Activated T-cell treated with anti-CD3 and anti-CD28 coated beads, Interleukin-2, amount 50 U/mL, for 48 hours (primary cell): ENCODE data around the gene ZNF883.
A peak's percentile ranks its signal among the peaks of the same experiment; 100 is the strongest.

Source experiments
- DNase-seq, 2 experiments: peaks; one replicate each; pipeline ENCODE4 v3.0.0-alpha.2; 2020

ZNF883 gene

DNA sequence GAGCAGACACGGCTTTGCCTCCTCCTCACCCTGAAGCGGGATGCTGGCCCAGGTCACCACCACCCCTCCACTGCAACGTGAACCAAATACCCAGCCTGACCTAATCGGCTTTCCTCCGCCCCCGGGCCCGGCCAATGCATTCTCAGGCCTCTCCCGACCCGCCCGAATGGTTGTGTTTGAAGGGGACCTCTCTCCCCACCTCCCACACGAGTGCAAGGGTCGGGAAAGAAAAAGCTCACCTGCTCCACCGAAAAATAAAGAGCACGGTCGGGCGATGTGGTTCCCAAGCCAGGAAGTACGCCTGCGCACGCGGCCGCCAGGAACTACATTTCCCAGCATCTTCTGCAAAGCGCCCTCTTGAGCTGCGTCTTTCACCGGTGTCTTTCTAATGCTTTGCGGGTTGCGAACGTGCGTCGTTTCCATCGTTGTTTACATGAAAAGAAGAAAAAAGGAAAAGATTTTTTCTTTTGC, at the start of gene ZNF883:
Gene ZNF883, minus strand, starts transcription at position 282 of the 471 bp plus-strand sequence.
- peak; percentile 25 to 37 for DNase-seq

DNA sequence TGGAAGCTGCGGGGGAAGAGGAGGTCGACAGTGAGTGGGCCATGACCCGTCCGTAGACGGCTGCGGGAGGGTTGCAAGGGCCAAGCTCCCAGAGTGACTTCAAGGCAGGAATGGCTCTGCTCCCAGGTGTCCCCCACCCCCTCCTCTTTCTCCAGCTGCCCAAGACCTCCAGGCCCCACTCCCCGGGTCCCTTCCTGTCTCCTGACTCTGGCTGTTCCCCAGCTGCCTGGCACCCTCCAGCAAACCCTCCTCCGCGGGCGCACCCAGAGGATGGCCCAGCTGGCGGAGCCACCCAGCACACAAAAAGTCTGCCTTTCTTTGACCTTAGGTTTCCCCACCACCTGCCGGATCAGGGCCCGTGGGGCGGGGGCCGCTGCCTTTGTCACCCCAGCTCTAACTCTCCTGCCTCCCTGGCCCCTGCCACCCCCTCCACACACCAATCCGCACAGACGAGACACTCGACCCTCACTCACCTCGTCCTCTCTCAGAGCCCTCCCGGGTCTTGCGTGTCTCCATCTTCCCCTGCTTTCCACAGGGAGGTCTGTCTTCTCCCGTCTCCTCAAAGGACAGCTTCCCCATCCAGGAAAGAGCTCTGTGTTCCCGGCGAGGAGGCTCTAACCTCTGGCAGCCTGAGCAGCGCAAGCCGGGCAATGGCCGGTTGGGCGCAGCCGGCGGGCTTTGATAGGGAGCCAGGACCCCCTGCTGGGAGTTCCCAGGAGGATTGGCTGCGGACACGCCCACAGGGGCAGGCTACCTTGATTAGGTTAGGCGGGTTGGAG, 49.3 kb upstream of the ZNF883 start:
- DNase-seq, result peak; percentile 38 to 44

DNA sequence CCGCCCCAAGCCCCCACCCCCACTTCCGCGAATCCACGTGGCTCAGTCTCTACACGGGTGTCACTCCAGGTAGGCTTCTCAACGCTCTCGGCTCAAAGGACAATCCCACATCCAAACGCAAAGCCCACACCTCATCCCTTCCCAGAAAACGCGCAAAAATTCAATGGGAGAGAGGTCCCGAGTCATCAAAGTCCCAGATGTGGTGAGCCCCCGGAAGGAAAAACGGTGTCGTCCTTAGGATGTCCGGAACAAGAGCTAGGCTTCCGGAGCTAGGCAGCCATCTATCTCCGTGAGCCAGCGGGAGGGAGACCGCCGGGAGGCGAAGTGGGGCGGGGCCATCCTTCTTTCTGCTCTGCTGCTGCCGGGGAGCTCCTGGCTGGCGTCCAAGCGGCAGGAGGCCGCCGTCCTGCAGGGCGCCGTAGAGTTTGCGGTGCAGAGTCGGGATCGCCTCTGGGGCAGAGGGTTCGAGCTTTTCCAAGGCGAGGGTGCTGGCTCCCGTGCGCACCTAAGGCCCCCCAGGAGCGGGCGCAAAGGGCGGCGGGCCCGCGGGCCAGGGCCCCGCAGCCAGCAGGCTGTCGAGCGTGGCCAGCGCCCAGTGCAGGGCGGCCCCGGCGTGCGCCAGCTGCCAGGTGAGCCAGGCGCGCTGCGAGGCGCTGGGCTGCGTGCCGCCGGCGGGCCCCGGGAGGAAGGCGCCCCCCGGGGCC, 47.7 kb upstream of the ZNF883 start:
- peak in 1 of 2 experiments; percentile 17 for DNase-seq

DNA sequence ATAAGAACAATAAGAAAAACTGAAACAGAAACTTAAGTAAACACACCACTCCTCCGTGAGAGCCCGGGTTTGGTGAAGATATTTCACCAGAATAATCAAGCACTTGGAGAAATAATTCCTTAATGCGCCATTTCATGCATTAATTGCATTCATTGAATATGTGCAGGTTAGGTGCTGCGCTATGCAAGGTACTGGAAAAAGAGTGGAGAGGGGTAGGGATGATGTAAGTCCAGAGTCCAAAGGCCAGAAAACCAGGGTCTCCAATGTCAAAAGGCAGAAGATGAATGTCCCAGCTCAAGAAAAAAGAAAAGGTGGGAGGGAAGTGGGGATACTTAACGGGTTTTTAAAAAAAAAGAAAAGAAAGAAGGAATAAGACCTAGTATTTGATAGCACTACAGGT, 45.2 kb upstream of the ZNF883 start:
- DNase-seq, result no peak

DNA sequence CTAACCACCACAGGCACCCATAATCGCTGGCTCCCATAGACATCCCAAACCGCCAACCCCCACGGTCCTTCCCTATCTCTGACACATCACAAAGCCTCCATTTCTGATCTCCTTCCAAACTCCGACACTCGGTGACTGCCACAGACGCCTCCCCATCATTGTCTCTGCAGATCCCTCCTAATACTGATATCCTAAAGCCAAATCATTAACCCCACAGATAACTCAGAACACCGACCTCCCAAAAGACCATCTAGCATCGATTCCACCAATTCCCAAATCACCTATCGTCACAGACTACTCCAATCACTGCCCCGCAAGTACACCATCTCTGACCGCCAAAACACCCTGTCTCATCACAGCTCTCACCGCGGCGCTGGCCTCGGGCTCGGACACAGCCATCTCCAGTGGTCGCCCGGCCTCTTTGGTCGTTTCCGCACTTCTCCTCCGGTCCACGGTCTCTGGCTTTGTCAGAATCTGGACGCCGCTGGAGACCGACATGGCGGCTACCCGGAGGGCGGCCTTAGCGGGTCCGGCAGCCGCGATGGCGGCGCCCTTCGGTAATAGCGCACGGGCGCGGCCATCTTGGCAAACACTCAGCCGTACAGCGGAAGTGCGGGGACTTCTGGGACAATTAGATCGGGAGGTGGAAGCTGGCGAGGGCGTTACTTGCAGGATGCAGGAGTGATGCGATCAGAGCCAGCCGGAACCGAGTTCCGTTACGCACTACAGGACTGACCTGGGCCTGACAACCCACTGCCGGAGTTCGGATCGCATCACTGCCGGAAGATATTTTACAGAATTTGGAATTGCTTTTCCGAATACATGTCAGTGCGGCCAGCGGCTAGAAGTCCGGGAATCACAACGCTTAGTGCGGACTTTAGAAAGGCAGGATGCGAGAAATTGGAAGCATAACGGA, 44.5 kb upstream of the ZNF883 start, which contains the start of gene ZFP37:
Gene ZFP37, minus strand, starts transcription at position 534 of the 916 bp plus-strand sequence. Its CDS starts 36 bp downstream, at position 498.
- peak; percentile 79 to 84 for DNase-seq

DNA sequence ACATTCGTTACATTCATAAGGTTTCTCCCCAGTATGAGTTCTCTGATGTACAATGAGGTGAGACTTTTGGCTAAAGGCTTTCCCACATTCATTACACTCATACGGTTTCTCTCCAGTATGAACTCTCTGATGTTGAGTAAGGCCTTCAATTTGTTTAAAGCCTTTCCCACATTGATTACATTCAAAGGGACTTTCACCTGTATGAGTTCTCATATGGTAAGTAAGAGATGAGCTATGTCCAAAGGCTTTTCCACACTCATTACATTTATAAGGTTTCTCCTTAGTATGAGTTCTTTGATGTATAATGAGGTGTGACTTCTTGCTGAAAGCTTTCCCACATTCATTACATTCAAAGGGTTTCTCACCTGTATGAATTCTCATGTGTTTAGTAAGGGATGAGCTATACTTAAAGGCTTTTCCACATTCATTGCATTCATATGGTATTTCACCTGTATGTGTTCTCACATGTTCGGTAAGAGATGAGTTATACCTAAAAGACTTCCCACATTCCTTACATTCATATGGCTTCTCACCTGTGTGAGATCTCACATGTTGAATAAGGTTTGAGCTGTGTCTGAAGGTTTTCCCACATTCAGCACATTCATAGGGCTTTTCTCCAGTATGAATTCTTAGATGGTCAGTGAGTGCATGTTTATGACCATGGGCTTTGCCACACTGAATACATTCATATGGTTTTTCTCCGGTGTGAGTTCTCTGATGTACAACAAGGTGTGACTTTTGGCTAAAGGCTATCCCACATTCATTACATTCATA, 31.1 kb upstream of the ZNF883 start:
- no peak for DNase-seq

DNA sequence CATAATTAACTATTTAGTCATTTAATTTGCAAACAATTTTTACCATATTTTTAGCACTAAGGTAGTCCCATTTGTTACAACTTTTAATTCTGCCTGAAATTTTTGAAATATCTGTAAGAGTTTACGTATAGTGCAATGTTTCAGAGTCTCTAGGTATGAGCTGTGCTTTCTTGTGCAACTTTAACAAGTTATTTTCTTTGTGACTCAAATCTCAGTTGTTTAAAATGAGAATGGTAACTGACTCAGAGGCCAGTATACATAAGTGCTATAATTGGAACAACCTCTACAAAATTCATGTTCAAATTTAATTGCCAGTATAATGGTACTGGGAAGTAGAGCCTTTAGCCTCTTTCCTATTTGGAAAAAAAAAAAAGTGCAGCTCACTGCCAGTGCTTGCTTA, 14.2 kb upstream of the ZNF883 start:
- no peak for DNase-seq

DNA sequence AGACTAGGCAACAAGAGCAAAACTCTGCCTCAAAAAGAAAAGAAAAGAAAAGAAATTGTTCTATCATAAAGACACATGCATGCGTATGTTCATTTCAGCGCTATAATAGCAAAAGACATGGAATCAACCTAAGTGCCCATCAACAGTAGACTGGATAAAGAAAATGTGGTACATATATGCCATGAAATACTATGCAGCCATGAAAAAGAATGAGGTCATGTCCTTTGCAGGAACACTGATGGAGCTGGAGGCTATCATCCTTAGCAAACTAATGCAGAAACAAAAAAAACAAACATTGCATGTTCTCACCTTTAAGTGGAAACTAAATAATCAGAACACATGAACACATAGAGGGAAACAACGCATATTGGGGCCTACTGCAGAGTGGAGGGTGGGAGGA, 6.3 kb upstream of the ZNF883 start:
- DNase-seq, result no peak

DNA sequence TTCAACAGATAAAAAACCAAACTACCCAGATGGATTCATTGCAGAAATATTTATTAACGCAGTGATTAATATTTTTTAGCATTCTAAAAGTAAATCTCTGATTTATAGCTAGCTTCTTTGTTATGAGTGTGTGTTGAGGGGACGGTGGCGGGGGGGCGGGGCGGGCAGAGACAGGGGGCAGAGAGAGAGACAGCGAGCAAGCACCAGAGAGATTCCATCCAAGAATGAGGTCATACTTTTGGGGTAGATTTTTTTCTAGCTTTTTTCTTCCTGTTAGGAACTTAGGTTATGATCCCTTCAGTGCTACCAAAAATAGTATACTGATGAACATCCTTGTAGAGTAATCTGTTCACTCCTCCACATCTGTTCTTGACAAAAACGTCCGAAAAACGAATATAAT, 500 bp upstream of the ZNF883 start:
- no peak for DNase-seq

DNA sequence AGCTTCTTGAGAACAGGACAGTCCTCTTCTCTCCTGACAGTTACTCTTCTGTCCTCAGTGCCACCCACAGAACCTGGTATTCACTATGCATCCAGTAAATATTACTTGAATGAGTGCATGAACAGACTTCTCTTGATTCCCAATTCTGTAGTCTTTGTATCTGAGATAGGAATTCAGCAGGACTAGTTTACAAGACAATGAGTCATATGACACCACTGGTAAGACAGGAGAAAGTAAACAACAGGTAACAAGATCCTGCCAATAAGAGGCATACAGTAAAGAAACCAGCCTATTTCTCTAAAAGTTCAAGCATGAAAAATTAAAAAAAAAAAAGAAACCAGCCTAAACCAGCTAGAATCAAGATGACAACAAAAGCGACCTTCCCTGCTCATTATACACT, 6.2 kb downstream of the ZNF883 start:
- DNase-seq, result no peak

DNA sequence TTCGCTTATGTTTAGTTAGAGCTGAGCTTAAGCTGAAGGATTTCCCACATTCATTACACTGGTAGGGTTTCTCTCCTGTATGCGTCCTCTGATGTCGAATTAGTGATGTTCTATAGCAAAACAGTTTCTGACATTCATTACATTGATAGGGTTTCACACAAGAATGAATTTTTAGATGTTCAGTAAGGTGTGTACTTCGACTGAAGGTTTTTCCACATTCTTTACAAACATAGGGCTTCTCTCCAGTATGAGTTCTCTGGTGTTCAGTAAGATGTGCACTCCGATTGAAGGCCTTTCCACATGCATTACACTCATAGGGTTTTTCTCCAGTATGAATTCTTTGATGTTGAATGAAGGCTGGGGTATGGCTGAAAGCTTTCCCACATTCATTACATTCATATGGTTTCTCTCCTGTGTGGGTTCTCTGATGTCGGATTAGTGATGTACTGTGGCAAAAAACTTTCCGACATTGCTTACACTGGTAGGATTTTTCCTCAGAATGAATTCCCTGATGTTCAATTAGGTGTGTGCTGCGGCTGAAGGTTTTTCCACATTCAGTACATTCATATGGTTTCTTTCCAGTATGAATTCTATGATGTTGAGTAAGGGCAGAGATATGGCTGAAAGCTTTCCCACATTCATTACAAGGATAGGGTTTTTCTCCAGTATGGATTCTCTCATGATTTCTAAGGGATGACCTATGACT, 14.6 kb downstream of the ZNF883 start:
- DNase-seq, result no peak

DNA sequence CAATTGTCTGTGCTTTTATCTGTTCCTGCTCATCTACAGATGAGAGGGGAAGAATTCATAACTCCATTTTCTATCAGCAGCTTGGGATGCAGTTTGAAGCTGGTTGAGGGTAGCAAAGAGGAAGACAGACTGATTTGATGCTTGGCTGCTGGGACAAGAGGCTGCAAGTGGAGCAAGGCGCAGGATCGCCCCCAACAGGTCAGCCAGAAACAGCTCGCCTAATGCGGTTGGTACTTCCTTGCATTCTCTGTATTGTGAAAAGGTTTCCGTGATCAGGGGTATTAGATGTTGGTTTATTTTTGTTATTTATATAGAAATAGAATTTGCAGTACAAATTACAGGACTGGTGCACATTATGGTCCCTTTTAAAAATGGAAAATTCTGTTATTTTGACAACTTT, 40.6 kb downstream of the ZNF883 start:
- DNase-seq, result peak in 1 of 2 experiments; percentile 22

DNA sequence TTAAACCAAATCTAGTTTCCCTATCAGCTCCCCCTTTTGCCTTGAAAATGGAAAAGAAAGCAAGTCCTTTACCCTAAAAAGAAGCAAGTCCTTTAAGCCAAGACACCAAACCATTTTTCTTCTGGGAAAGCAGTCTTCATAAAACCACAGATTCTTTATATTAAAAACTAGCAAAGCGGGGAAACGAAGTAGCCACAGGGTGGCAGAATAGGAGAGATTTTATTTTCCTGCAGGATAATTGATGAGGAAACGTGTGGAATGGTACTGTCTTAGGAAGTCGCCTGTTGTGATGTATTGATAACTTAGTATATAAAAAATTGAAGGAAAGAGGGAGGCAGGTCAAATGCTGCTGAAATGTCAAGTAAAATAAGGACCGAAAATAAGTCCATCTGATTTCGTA, 41.1 kb downstream of the ZNF883 start:
- no peak for DNase-seq

DNA sequence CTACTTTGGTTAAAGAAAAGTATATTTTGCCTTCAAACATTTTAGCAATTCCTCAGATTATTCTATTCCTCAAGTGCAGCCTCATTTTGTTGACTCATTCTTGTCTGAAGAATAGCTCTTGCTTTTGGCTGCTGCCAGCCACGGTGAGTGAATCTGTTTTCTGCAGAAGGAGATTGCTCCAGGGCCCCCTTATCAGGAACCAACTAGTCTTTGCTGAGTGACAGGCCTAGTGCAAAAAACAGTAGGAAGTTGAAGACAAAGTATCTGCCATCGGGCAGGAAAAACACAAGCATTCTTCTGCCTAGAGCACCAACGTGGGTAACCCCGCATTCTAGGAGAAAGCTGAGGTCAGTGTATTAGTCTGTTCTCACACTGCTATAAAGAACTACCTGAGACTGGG, 42.3 kb downstream of the ZNF883 start:
- DNase-seq, result no peak

DNA sequence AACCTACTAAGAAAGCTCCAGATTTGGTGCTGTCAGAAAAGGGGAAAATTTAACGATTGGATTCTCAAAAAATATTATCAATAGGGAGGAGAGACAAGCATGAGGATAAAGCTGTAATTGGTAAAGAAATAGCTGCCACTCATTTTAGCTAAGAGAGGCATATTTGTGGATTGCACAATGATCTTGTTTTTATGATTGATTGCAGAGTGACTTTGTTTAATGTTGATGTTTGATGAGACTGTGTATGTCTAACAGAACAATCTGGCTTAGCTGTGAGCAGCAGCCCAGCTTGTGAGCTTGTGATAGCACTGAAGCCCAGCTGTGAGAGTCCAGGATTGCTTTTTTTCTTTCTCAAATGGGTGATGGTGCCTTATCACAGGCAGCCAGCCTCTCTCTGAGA, 56.4 kb downstream of the ZNF883 start:
- DNase-seq, result no peak

DNA sequence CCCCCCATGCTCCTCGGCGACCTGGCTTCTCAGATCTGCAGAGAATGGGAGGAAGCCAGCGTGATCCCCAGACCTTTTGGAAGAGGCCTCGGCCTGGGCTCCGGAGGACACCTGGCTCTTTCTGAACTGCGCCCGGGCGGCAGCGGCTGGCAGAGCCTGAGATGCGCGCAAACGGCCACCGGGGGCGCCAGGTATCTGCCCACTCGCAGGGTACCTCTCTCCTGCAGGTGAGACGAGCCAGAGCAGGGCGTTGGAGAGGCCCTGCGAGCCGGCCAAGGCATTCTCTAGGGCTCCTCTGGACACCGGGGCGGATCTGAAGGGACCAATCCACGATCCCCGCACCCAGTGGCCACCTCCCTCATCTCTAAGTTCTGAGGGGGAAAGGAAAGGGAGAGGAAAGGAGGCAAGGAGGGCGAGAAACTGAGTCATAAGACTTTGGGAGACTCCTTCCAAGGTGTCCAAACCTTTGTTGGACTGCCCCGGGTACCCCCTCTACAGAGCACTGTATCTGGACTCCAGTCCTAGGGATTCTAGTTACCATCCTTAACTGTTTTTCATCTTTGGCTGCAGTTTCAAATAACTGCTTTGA, 66.3 kb downstream of the ZNF883 start:
- peak; percentile 37 to 39 for DNase-seq

DNA sequence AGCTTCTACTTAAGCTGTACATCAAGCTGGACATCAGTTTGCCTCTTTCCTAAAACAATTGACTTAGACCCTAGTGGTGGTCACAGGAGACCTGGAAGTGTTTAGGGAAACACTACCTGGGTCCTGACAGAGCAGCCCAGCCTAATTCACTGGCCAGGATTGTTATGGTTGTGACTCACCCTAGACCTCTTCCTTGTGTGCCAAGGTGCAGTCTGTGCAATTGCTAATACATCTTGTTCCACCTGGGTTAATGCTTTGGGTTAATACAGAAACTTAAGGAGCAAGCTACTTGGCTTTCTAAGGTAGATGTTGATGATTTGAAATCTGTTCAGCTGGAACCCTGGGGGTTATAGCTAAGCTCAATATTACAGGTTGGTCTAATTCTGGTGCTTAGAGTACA, 72.6 kb downstream of the ZNF883 start:
- DNase-seq, result no peak

DNA sequence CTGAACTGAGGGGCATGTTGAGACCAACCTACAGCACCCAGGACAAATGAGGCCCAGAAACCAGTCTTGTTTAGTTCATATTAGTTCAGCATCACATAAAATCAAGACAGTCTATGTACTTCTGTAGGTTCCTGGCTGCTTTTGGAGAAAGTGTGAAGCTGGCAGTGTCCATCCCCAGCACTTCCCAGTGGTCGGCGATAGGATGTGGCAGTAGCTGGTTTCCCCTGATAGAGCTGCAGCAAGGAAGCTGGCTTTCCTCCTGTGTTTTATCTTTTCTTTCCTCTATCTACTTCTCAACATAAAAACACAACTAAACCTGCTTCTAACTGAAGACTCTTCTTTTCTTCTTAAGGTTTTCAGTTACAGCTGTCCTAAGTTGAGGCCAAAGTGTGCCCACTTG, 78.3 kb downstream of the ZNF883 start:
- DNase-seq, result no peak

DNA sequence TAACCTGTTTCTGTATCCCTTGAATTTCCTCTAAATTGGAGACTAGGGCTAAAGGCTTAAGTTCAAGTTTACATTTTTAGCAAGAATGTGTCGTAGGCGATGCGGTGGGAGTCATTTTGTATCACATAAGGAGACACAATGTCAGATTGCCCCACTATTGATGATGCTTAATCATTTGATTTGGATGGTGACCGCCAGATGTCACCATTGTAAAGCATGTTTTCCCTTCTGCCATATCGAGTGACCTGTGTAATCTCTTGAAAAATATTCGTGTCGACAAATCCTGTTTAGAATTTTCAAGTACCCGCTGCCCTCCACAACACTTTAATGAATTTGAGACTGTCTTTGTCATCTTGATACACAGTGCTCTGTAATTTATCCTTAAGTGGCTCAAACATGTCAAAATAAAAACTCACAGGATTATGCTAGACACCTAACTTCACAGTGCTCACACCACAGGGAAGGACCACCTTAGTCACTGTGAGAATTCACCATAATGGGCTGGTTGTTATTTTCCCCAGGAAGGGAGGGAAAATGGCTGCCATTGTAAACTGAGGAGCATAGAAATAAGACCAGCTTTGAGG, 86.8 kb downstream of the ZNF883 start:
- no peak for DNase-seq

DNA sequence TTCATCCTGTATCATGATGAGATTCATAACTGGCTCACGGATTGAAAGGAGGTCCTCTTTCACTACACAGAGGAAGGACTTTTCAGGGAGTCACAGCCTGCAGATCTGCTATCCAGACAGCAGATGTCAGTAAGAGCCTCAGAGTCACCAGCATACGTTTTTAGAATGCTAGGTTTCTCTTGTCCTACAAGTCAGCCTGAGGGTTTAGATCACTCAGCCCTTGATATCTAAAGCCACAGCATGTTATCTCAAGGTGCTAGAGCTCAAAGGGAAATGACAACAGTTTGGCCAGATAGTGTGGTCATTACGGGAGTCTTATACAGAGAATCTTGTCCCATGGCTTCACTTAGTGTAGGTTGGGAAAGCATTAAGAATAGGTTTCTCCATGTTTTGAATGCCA, 90.4 kb downstream of the ZNF883 start:
- no peak for DNase-seq

DNA sequence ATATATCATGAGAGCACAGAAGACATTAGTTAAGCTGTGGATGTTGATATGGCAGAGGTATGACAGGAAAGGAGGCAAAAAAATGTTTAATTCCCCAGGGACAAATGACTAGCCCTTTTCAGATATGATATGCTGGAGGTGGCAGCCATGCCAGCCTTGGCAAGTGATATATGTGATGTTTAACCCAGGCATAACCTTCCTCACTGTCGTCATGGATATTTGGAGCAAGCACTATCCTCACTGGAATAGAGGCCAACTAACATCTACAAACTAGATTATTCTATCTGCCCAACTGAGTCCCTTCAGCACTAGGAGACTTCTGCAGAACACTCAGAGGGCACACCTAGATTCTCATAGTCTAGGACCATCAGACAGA, 94.0 kb downstream of the ZNF883 start:
- no peak for DNase-seq
